Stomach (tissue), 4 donors: ENCODE data around the gene FAM83D.

Experiments used
- EP300 ChIP-seq: sonication (generic); formaldehyde crosslinking; IDR thresholded peaks from one replicate; pipeline ENCODE4 v1.6.1; 2017; ENCODE audit warnings: antibody characterized with exemption
- TF ChIP-seq, protein P1 (sequence below), 7 experiments: fragments of 450-650 bp in 4 of 7; fragments of 200-600 bp in 3 of 7; sonication (generic) in 3 of 7; IDR thresholded peaks; one replicate each; pipeline ENCODE4 v1.5.1; 2016 to 2019; ENCODE audit warnings: antibody characterized with exemption in 7 of 7, control low read depth in 2 of 7, mild to moderate bottlenecking in 1 of 7

- TF ChIP-seq, protein P1, sequence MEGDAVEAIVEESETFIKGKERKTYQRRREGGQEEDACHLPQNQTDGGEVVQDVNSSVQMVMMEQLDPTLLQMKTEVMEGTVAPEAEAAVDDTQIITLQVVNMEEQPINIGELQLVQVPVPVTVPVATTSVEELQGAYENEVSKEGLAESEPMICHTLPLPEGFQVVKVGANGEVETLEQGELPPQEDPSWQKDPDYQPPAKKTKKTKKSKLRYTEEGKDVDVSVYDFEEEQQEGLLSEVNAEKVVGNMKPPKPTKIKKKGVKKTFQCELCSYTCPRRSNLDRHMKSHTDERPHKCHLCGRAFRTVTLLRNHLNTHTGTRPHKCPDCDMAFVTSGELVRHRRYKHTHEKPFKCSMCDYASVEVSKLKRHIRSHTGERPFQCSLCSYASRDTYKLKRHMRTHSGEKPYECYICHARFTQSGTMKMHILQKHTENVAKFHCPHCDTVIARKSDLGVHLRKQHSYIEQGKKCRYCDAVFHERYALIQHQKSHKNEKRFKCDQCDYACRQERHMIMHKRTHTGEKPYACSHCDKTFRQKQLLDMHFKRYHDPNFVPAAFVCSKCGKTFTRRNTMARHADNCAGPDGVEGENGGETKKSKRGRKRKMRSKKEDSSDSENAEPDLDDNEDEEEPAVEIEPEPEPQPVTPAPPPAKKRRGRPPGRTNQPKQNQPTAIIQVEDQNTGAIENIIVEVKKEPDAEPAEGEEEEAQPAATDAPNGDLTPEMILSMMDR (IDR thresholded peaks at IDR 0.05): no peak
- no peak for TF ChIP-seq EP300
Observed at GRCh38 chr20:38952153-38952552, 25.9 kb downstream of the FAM83D start.
